ENCODE measurements around the gene MRPS11.

Gene MRPS11

DNA sequence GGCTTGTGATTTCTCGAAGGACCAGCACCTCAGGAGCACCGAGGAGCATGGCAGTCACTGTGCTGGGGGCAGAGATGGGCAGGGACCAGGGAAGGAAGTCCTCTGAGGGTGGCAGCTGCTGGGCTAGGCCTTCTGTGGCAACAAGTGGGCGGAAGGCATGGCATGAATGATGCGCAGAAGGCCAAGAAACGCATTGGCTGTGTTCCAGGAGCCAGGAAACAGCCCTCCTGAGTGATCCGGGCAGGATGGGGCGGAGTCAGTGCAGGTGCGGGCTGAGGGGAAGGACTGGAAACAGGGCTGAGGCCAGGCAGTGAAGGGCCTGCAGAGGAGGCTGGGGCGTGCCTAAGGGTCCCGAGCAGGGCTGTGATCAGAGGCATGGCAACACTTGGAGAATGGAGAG is 23.6 kb downstream of the MRPS11 start:
- ATAC-seq = no peak
- TF ChIP-seq CSDC2 (CRISPR knock-in tag; IDR thresholded peaks at IDR 0.05) (no peak), ZFP3 (CRISPR knock-in tag; IDR thresholded peaks at IDR 0.05) (no peak), SNAI2 (CRISPR knock-in tag; IDR thresholded peaks at IDR 0.05) (no peak), ESRRG (CRISPR knock-in tag; IDR thresholded peaks at IDR 0.05) (no peak), ZNF565 (CRISPR knock-in tag; conservative IDR thresholded peaks at IDR 0.05; ENCODE audit: low read depth) (no peak), PPARA (CRISPR knock-in tag; IDR thresholded peaks at IDR 0.05; ENCODE audit: borderline replicate concordance) (no peak), ARNTL (CRISPR knock-in tag; IDR thresholded peaks at IDR 0.05; ENCODE audit: borderline replicate concordance, low read depth) (no peak), BACH2 (CRISPR knock-in tag; IDR thresholded peaks at IDR 0.05; ENCODE audit: borderline replicate concordance) (no peak), OSR1 (CRISPR knock-in tag; IDR thresholded peaks at IDR 0.05) (no peak), RARB (CRISPR knock-in tag; IDR thresholded peaks at IDR 0.05) (no peak), TOX (CRISPR knock-in tag; IDR thresholded peaks at IDR 0.05; ENCODE audit: borderline replicate concordance) (no peak), ZNF8 (CRISPR knock-in tag; IDR thresholded peaks at IDR 0.05) (no peak), GLIS3 (CRISPR knock-in tag; IDR thresholded peaks at IDR 0.05) (no peak), ZC3H10 (CRISPR knock-in tag; IDR thresholded peaks at IDR 0.05) (no peak), TCF4 (CRISPR knock-in tag; IDR thresholded peaks at IDR 0.05; ENCODE audit: borderline replicate concordance) (no peak)
- TF ChIP-seq, protein P1, sequence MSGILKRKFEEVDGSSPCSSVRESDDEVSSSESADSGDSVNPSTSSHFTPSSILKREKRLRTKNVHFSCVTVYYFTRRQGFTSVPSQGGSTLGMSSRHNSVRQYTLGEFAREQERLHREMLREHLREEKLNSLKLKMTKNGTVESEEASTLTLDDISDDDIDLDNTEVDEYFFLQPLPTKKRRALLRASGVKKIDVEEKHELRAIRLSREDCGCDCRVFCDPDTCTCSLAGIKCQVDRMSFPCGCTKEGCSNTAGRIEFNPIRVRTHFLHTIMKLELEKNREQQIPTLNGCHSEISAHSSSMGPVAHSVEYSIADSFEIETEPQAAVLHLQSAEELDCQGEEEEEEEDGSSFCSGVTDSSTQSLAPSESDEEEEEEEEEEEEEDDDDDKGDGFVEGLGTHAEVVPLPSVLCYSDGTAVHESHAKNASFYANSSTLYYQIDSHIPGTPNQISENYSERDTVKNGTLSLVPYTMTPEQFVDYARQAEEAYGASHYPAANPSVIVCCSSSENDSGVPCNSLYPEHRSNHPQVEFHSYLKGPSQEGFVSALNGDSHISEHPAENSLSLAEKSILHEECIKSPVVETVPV (CRISPR knock-in tag; IDR thresholded peaks at IDR 0.05) = no peak
- TF ChIP-seq, protein P2, sequence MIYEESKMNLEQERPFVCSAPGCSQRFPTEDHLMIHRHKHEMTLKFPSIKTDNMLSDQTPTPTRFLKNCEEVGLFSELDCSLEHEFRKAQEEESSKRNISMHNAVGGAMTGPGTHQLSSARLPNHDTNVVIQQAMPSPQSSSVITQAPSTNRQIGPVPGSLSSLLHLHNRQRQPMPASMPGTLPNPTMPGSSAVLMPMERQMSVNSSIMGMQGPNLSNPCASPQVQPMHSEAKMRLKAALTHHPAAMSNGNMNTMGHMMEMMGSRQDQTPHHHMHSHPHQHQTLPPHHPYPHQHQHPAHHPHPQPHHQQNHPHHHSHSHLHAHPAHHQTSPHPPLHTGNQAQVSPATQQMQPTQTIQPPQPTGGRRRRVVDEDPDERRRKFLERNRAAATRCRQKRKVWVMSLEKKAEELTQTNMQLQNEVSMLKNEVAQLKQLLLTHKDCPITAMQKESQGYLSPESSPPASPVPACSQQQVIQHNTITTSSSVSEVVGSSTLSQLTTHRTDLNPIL (CRISPR knock-in tag; IDR thresholded peaks at IDR 0.05; ENCODE audit: low read depth) = no peak
- TF ChIP-seq, protein P3, sequence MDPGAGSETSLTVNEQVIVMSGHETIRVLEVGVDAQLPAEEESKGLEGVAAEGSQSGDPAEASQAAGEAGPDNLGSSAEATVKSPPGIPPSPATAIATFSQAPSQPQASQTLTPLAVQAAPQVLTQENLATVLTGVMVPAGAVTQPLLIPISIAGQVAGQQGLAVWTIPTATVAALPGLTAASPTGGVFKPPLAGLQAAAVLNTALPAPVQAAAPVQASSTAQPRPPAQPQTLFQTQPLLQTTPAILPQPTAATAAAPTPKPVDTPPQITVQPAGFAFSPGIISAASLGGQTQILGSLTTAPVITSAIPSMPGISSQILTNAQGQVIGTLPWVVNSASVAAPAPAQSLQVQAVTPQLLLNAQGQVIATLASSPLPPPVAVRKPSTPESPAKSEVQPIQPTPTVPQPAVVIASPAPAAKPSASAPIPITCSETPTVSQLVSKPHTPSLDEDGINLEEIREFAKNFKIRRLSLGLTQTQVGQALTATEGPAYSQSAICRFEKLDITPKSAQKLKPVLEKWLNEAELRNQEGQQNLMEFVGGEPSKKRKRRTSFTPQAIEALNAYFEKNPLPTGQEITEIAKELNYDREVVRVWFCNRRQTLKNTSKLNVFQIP (CRISPR knock-in tag; IDR thresholded peaks at IDR 0.05; ENCODE audit: borderline replicate concordance, low read depth) = no peak
- TF ChIP-seq, protein P4, sequence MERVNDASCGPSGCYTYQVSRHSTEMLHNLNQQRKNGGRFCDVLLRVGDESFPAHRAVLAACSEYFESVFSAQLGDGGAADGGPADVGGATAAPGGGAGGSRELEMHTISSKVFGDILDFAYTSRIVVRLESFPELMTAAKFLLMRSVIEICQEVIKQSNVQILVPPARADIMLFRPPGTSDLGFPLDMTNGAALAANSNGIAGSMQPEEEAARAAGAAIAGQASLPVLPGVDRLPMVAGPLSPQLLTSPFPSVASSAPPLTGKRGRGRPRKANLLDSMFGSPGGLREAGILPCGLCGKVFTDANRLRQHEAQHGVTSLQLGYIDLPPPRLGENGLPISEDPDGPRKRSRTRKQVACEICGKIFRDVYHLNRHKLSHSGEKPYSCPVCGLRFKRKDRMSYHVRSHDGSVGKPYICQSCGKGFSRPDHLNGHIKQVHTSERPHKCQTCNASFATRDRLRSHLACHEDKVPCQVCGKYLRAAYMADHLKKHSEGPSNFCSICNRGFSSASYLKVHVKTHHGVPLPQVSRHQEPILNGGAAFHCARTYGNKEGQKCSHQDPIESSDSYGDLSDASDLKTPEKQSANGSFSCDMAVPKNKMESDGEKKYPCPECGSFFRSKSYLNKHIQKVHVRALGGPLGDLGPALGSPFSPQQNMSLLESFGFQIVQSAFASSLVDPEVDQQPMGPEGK (CRISPR knock-in tag; IDR thresholded peaks at IDR 0.05; ENCODE audit: borderline replicate concordance) = no peak
- TF ChIP-seq, protein P5, sequence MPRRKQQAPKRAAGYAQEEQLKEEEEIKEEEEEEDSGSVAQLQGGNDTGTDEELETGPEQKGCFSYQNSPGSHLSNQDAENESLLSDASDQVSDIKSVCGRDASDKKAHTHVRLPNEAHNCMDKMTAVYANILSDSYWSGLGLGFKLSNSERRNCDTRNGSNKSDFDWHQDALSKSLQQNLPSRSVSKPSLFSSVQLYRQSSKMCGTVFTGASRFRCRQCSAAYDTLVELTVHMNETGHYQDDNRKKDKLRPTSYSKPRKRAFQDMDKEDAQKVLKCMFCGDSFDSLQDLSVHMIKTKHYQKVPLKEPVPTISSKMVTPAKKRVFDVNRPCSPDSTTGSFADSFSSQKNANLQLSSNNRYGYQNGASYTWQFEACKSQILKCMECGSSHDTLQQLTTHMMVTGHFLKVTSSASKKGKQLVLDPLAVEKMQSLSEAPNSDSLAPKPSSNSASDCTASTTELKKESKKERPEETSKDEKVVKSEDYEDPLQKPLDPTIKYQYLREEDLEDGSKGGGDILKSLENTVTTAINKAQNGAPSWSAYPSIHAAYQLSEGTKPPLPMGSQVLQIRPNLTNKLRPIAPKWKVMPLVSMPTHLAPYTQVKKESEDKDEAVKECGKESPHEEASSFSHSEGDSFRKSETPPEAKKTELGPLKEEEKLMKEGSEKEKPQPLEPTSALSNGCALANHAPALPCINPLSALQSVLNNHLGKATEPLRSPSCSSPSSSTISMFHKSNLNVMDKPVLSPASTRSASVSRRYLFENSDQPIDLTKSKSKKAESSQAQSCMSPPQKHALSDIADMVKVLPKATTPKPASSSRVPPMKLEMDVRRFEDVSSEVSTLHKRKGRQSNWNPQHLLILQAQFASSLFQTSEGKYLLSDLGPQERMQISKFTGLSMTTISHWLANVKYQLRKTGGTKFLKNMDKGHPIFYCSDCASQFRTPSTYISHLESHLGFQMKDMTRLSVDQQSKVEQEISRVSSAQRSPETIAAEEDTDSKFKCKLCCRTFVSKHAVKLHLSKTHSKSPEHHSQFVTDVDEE (CRISPR knock-in tag; IDR thresholded peaks at IDR 0.05) = no peak

DNA sequence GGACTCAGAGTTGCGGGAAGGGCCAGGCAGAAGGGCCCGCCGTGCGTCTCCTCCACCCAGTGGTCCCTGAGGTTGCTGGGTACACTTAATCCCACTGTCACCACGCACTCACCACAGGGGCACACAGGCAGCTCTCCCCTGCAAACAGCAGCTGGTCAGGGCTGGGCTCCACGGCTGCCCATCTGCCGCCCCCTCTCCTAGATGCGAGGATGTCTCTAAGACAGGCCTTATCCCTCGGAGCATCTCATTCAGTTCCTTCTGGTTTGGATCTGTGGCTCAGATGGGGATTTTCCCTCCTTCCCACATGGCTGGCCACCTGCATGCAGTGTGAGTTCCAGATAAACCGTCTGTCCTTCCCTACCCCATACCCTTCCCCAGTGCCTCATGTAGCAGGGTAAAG is 26.3 kb downstream of the MRPS11 start:
- no peak for ATAC-seq
- TF ChIP-seq, protein P4 (CRISPR knock-in tag; IDR thresholded peaks at IDR 0.05; ENCODE audit: borderline replicate concordance) = no peak
- TF ChIP-seq ISL1 (CRISPR knock-in tag; IDR thresholded peaks at IDR 0.05) (no peak), ESRRG (CRISPR knock-in tag; IDR thresholded peaks at IDR 0.05) (no peak), TCF4 (CRISPR knock-in tag; IDR thresholded peaks at IDR 0.05; ENCODE audit: borderline replicate concordance) (no peak), ZNF565 (CRISPR knock-in tag; conservative IDR thresholded peaks at IDR 0.05; ENCODE audit: low read depth) (no peak), ARNTL (CRISPR knock-in tag; IDR thresholded peaks at IDR 0.05; ENCODE audit: borderline replicate concordance, low read depth) (no peak), CSDC2 (CRISPR knock-in tag; IDR thresholded peaks at IDR 0.05) (no peak), OSR1 (CRISPR knock-in tag; IDR thresholded peaks at IDR 0.05) (no peak), ZNF8 (CRISPR knock-in tag; IDR thresholded peaks at IDR 0.05) (no peak), ZFP3 (CRISPR knock-in tag; IDR thresholded peaks at IDR 0.05) (no peak), ZFP30 (CRISPR knock-in tag; IDR thresholded peaks at IDR 0.05) (no peak), TOX (CRISPR knock-in tag; IDR thresholded peaks at IDR 0.05; ENCODE audit: borderline replicate concordance) (no peak), PPARA (CRISPR knock-in tag; IDR thresholded peaks at IDR 0.05; ENCODE audit: borderline replicate concordance) (no peak), BACH2 (CRISPR knock-in tag; IDR thresholded peaks at IDR 0.05; ENCODE audit: borderline replicate concordance) (no peak), SNAI2 (CRISPR knock-in tag; IDR thresholded peaks at IDR 0.05) (no peak)
- TF ChIP-seq, protein P1 (CRISPR knock-in tag; IDR thresholded peaks at IDR 0.05) = no peak
- TF ChIP-seq, protein P2 (CRISPR knock-in tag; IDR thresholded peaks at IDR 0.05; ENCODE audit: low read depth) = no peak
